Measurements from ENCODE around the gene DDX46. TPM values are rescaled to one million over a fixed set of nuclear protein-coding genes. Genes with fewer than 3 reads are reported as not detected.

DDX46 gene
- total RNA-seq, 2 experiments from 2014 or later, result 35.5 to 35.8 TPM

DNA sequence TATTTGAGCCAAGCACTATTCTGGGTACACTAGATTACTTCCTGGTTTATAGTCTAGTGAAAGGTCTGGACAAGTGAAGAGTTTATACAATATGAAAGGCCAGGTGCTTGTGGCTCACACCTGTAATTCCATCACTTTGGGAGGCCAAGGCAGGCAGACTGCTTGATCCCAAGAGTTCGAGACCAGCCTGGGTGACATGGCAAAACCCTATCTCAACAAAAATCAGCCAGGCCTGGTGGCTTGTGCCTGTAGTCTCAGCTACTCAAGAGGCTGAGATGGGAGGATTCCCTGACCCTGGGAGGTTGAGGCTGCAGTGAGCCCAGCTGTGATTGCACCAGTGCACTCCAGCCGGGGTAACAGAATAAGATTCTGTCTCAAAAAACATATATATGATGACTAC is 106.1 kb downstream of the DDX46 start:
- no peaks in the 10 kb centered on the region for H3K36me3 ChIP-seq (ENCODE audit: insufficient read depth, low read length)
- ATAC-seq (ENCODE audit: poor library complexity), result no peak
- ChIA-PET CTCF (no interaction called here), POLR2A (interaction anchor here (1.2 kb wide), 1 partner anchor 9 kb away, joined by 4 read pairs; the partner anchor contains the start of gene TXNDC15)
- Mint-ChIP-seq H3K27me3 (no peaks in the 10 kb centered on the region), H3K36me3 (ENCODE audit: low read depth) (peaks cover 9% of the 10 kb centered on the region), H3K4me1 (ENCODE audit: low read depth) (no peaks in the 10 kb centered on the region), H3K4me3 (no peak overlapping the region), H3K9me3 (no peaks in the 10 kb centered on the region), H3K27ac (no peak overlapping the region)
- no peaks in the 10 kb centered on the region for H3K9me3 ChIP-seq (ENCODE audit: control insufficient read depth in 1 of 2, insufficient read depth in 1 of 2, low read length in 2 of 2)
- TF ChIP-seq CTCF (IDR thresholded peaks at IDR 0.05), result no peak
- no peak overlapping the region for H3K4me3 ChIP-seq (ENCODE audit: low read length)
- no peak for DNase-seq
- H3K27me3 ChIP-seq (ENCODE audit: control insufficient read depth in 1 of 2, insufficient read depth in 2 of 2, low read length in 2 of 2), result no peaks in the 10 kb centered on the region
- H3K4me1 ChIP-seq (ENCODE audit: insufficient read depth, low read length), result no peaks in the 10 kb centered on the region
- intact Hi-C loops (cut with DNase I, micrococcal nuclease), result no loop called here
- H3K27ac ChIP-seq (ENCODE audit: low read depth in 1 of 2, low read length in 2 of 2), result no peak overlapping the region

GRCh38 chr5:134873494-134873893 is 114.9 kb downstream of the DDX46 start:
- H3K27ac Mint-ChIP-seq, result peak overlapping the region; percentile 93
- ATAC-seq (ENCODE audit: poor library complexity), result peak; percentile 36

More at GRCh38 chr5:134873494-134873893, 114.9 kb downstream of the DDX46 start:
- Histone ChIP-seq H3K4me1 (ENCODE audit: insufficient read depth, low read length) (peaks cover 39% of the 10 kb centered on the region), H3K9me3 (ENCODE audit: control insufficient read depth in 1 of 2, insufficient read depth in 1 of 2, low read length in 2 of 2) (no peaks in the 10 kb centered on the region), H3K36me3 (ENCODE audit: insufficient read depth, low read length) (peaks cover 5% of the 10 kb centered on the region), H3K27me3 (ENCODE audit: control insufficient read depth in 1 of 2, insufficient read depth in 2 of 2, low read length in 2 of 2) (no peaks in the 10 kb centered on the region), H3K4me3 (ENCODE audit: low read length) (peak overlapping the region; percentile 68), H3K27ac (ENCODE audit: low read depth in 1 of 2, low read length in 2 of 2) (peak overlapping the region; percentile 87 to 88)
- TF ChIP-seq CTCF (IDR thresholded peaks at IDR 0.05), result no peak
- intact Hi-C loops (cut with DNase I, micrococcal nuclease), result loop anchor here in 1 of 2 experiments (1.0 kb wide), 1 partner anchor 27 kb away; no protein-coding TSS in a partner anchor
- POLR2A ChIA-PET, result interaction anchor here (0.7 to 4.2 kb wide), 15 partner anchors 9 to 696 kb away, joined by 3 to 66 read pairs (median 5); partner anchors contain the start of genes C5orf24, CAMLG, DDX46 and PCBD2
- CTCF ChIA-PET, result interaction anchor here (1.0 to 2.1 kb wide), 4 partner anchors 15 to 115 kb away, joined by 3 to 20 read pairs (median 4); partner anchors contain the start of genes C5orf24, DDX46 and PCBD2
- H3K36me3 Mint-ChIP-seq (ENCODE audit: low read depth), result peaks cover 17% of the 10 kb centered on the region
- peak in 7 of 14 experiments; percentile 4 to 61 (median 19) for DNase-seq
- H3K9me3 Mint-ChIP-seq, result no peaks in the 10 kb centered on the region
- H3K4me3 Mint-ChIP-seq, result peak overlapping the region; percentile 96
- peaks cover 38% of the 10 kb centered on the region for H3K4me1 Mint-ChIP-seq (ENCODE audit: low read depth)
- H3K27me3 Mint-ChIP-seq, result no peaks in the 10 kb centered on the region
